Calu3 (cell line): ENCODE data around the gene IL5. TPM values are rescaled to one million over a fixed set of nuclear protein-coding genes. Genes with fewer than 3 reads are reported as not detected.
A peak's percentile ranks its signal among the peaks of the same experiment; 100 is the strongest.

ENCODE experiments used
- BruUV-seq: library from RNA; stranded (reverse); fragments of 400-500 nt; replicated peaks from 2 replicates; lab custom pipeline; 2021; lab: Mats Ljungman, UMichigan
- CTCF ChIA-PET: fragments of 300-600 bp; sonication (Branson Sonifier 250); formaldehyde crosslinking; loops from one replicate; lab custom pipeline; 2022; ENCODE audit warnings: antibody characterized with exemption; lab: Charles Lee
- DNase-seq: peaks from one replicate; pipeline ENCODE4 v3.0.0; 2022
- H3K27ac Mint-ChIP-seq: one replicate; pipeline ENCODE4 v1.8.0; 2022; ENCODE audit warnings: mixed read lengths; ENCODE audit not compliant: unreplicated experiment
- H3K27me3 Mint-ChIP-seq: one replicate; pipeline ENCODE4 v1.8.0; 2022; ENCODE audit warnings: mixed read lengths; ENCODE audit not compliant: unreplicated experiment
- H3K36me3 Mint-ChIP-seq: one replicate; pipeline ENCODE4 v1.8.0; 2022; ENCODE audit warnings: mild to moderate bottlenecking, moderate library complexity, mixed read lengths; ENCODE audit not compliant: insufficient read depth, unreplicated experiment
- H3K4me1 Mint-ChIP-seq: one replicate; pipeline ENCODE4 v1.8.0; 2022; ENCODE audit warnings: mild to moderate bottlenecking, low read depth, mixed read lengths; ENCODE audit not compliant: unreplicated experiment
- H3K4me3 Mint-ChIP-seq: one replicate; pipeline ENCODE4 v1.8.0; 2022; ENCODE audit warnings: mild to moderate bottlenecking, low read depth, moderate library complexity, mixed read lengths; ENCODE audit not compliant: unreplicated experiment
- H3K9me3 Mint-ChIP-seq: one replicate; pipeline ENCODE4 v1.8.0; 2022; ENCODE audit warnings: low read depth, mixed read lengths; ENCODE audit not compliant: unreplicated experiment
- intact Hi-C: fragments of 100-400 bp; cut with micrococcal nuclease; formaldehyde crosslinking; loops from one replicate; pipeline ENCODE4 v1.10.0; 2022; ENCODE audit not compliant: unreplicated experiment
- total RNA-seq: library from RNA; stranded (reverse); gene quantifications from 2 replicates; pipeline ENCODE4 v1.2.3, GENCODE V29; 2022
- TF ChIP-seq, protein P1 (sequence below): fragments of 200-600 bp; IDR thresholded peaks from one replicate; pipeline ENCODE4 v1.8.0; 2022; ENCODE audit warnings: antibody characterized with exemption; ENCODE audit not compliant: unreplicated experiment

Gene IL5
- total RNA-seq, 1 experiment from 2014 or later: not detected

GRCh38 chr5:132493241-132493640 is 50.1 kb downstream of the IL5 start:
- peaks cover 49% of the 10 kb centered on the region for H3K4me1 Mint-ChIP-seq

GRCh38 chr5:132492386-132493125 is 50.8 kb downstream of the IL5 start:
- TF ChIP-seq, protein P1, sequence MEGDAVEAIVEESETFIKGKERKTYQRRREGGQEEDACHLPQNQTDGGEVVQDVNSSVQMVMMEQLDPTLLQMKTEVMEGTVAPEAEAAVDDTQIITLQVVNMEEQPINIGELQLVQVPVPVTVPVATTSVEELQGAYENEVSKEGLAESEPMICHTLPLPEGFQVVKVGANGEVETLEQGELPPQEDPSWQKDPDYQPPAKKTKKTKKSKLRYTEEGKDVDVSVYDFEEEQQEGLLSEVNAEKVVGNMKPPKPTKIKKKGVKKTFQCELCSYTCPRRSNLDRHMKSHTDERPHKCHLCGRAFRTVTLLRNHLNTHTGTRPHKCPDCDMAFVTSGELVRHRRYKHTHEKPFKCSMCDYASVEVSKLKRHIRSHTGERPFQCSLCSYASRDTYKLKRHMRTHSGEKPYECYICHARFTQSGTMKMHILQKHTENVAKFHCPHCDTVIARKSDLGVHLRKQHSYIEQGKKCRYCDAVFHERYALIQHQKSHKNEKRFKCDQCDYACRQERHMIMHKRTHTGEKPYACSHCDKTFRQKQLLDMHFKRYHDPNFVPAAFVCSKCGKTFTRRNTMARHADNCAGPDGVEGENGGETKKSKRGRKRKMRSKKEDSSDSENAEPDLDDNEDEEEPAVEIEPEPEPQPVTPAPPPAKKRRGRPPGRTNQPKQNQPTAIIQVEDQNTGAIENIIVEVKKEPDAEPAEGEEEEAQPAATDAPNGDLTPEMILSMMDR: no peak
- CTCF ChIA-PET: no interaction called here
- intact Hi-C loops: loop anchor here (10.0 kb wide), 1 partner anchor 198 kb away; the partner anchor contains the start of gene SLC22A4
- peak overlapping the region; percentile 34 for H3K27ac Mint-ChIP-seq
- no peak for DNase-seq
- H3K4me1 Mint-ChIP-seq: peaks cover 48% of the 10 kb centered on the region
- no peak overlapping the region for H3K4me3 Mint-ChIP-seq
- H3K9me3 Mint-ChIP-seq: no peaks in the 10 kb centered on the region
- BruUV-seq: no TSS peak
- no peaks in the 10 kb centered on the region for H3K27me3 Mint-ChIP-seq
- peaks cover 59% of the 10 kb centered on the region for H3K36me3 Mint-ChIP-seq

More at GRCh38 chr5:132493241-132493640, 50.1 kb downstream of the IL5 start:
- Mint-ChIP-seq H3K4me3 (no peak overlapping the region), H3K9me3 (no peaks in the 10 kb centered on the region), H3K27me3 (no peaks in the 10 kb centered on the region), H3K27ac (no peak overlapping the region), H3K36me3 (peaks cover 60% of the 10 kb centered on the region)
- CTCF ChIA-PET: no interaction called here
- DNase-seq: no peak
- no TSS peak for BruUV-seq
- TF ChIP-seq, protein P1: no peak
- intact Hi-C loops: loop anchor here (10.0 kb wide), 1 partner anchor 198 kb away; the partner anchor contains the start of gene SLC22A4

Other genes with a start within 250 kb of the IL5 start
- gene SLC22A4, start 249.1 kb downstream of the IL5 start, total RNA-seq: 3.0 and 3.1 TPM in 2 replicates
- 24.6 and 25.4 TPM in 2 replicates for gene SLC22A5, start 173.8 kb downstream of the IL5 start, total RNA-seq
- gene IRF1, start 52.7 kb downstream of the IL5 start, total RNA-seq: 64.0 and 82.4 TPM in 2 replicates
- gene RAD50, start 13.5 kb upstream of the IL5 start, total RNA-seq: 35.9 and 36.2 TPM in 2 replicates
- not detected in 2 replicates for gene IL13, start 114.7 kb upstream of the IL5 start, total RNA-seq
- not detected in 2 replicates for gene IL4, start 130.5 kb upstream of the IL5 start, total RNA-seq
- 17.5 and 18.9 TPM in 2 replicates for gene KIF3A, start 194.0 kb upstream of the IL5 start, total RNA-seq
- gene CCNI2, start 203.9 kb upstream of the IL5 start, total RNA-seq: 3.3 and 3.4 TPM in 2 replicates
- gene SEPTIN8, start 233.7 kb upstream of the IL5 start, total RNA-seq: 40.4 and 48.5 TPM in 2 replicates